ENCODE results near the gene PPIB. TPM values are rescaled to one million over a fixed set of nuclear protein-coding genes. Genes with fewer than 3 reads are reported as not detected.
A peak's percentile ranks its signal among the peaks of the same experiment; 100 is the strongest.

Gene PPIB
- total and polyA plus RNA-seq, 9 of the 15 experiments (the other 6 are each of a cell fraction or from before 2014, with no cell fraction given): 306 to 746 (median 439) TPM

GRCh38 chr15:64155802-64156651, 6.8 kb downstream of the PPIB start:
- peak; percentile 40; the same call in 1 of the 2 replicates for TF ChIP-seq RBFOX2 (IDR thresholded peaks at IDR 0.05; ENCODE audit: low read depth, low read length)
- no peak for TF ChIP-seq TOE1 (IDR thresholded peaks at IDR 0.05; ENCODE audit: borderline replicate concordance)
- TF ChIP-seq TOE1 (CRISPR knock-in tag; IDR thresholded peaks at IDR 0.05; ENCODE audit: borderline replicate concordance, low read depth): no peak
- peak; percentile 25; the same call in 1 of the 2 replicates for TF ChIP-seq POLR2A (conservative IDR thresholded peaks at IDR 0.05)
- TF ChIP-seq POLR2B (IDR thresholded peaks at IDR 0.05; ENCODE audit: low read depth, partially characterized antibody): peak; percentile 21
- TF ChIP-seq POLR2AphosphoS2 (IDR thresholded peaks at IDR 0.05; ENCODE audit: low read length): 0 out of 2 replicates have a peak, but pooled peaks have one; percentile 31
- no peak for TF ChIP-seq HOXB6 (CRISPR knock-in tag; IDR thresholded peaks at IDR 0.05; ENCODE audit: borderline replicate concordance)
- peak; percentile 32 for TF ChIP-seq POLR2G (IDR thresholded peaks at IDR 0.05; ENCODE audit: low read depth, low read length)
- CTCF ChIA-PET (ENCODE audit: low intra/inter-chr PET ratio): interaction anchor here (0.6 kb wide), 1 partner anchor 200 kb away, joined by 5 read pairs; the partner anchor contains the start of gene CSNK1G1
- in situ Hi-C loops (cut with MboI): no loop called here
- Histone ChIP-seq H3K4me2 (ENCODE audit: insufficient read depth, low read length) (no peak overlapping the region), H3K27ac (ENCODE audit: extremely low read depth, low read depth, low read length) (no peak overlapping the region), H3K36me3 (ENCODE audit: control insufficient read depth, insufficient read depth, low read length) (peaks cover 65% of the 10 kb centered on the region), H3K4me3 (no peak overlapping the region), H3K9me3 (replicated peaks; ENCODE audit: control insufficient read depth, insufficient read depth, low read depth, low read length) (no peaks in the 10 kb centered on the region), H2AFZ (ENCODE audit: low read depth, low read length) (no peak overlapping the region), H3K27me3 (ENCODE audit: control insufficient read depth in 2 of 2, insufficient read depth in 2 of 2, low read length in 2 of 2) (no peaks in the 10 kb centered on the region), H4K20me1 (replicated peaks; ENCODE audit: control insufficient read depth, insufficient read depth, low read length) (no peaks in the 10 kb centered on the region; the same call in 1 of the 2 replicates), H3K9me1 (ENCODE audit: control insufficient read depth, insufficient read depth, low read length) (no peaks in the 10 kb centered on the region), H3K9ac (ENCODE audit: insufficient read depth in 1 of 2, low read depth in 2 of 2, low read length in 2 of 2) (no peak overlapping the region), H3K79me2 (ENCODE audit: control insufficient read depth, insufficient read depth, low read length) (peaks cover 27% of the 10 kb centered on the region), H3K4me1 (replicated peaks in 1 of 2; ENCODE audit: control insufficient read depth in 2 of 2, insufficient read depth in 2 of 2, low read length in 2 of 2) (peaks cover 6 to 42% of the 10 kb centered on the region in 2 experiments; a peak in 4 of 5 replicates)
- WGBS (ENCODE audit: insufficient coverage, low coverage, missing lambda C conversion rate): 89% methylated on average over 10 of the region's 15 CpGs
- no peak for DNase-seq (ENCODE audit: extremely low read depth in 1 of 4, low spot score in 3 of 4)
- no peak for FAIRE-seq
- TSS peak; percentile 40 for BruUV-seq (replicated peaks)
- POLR2A ChIA-PET: interaction anchor here (0.8 to 3.3 kb wide), 4 partner anchors 7 to 561 kb away, joined by 3 to 36 read pairs (median 4); partner anchors contain the start of genes PCLAF and PPIB
- no peak for ATAC-seq
- intact Hi-C loops (cut with micrococcal nuclease): loop anchor here (10.0 kb wide), 1 partner anchor 541 kb away; no protein-coding TSS in a partner anchor

All from K562 (cell line).